ENCODE results near the gene METTL22.

DNA sequence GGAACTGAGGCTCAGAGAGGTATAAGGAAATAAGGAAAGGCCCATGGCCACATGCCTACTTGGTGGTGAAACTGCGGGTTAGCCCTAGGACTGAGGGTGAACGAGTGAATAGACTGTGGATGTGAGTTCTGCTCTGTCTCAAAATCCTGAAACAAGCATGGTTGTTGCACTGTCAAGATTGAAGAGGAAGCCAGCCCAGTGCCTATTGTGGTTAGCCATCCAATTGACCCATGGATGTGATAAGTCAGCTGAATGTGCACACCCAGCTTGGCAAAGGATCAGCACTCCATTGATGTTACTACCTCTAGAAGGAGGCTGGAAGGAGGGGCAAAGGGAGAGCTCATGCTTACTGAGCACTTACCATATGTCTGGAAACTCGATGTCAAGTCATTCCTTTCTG lies 35.6 kb upstream of the METTL22 start:
- TF ChIP-seq, protein P1, sequence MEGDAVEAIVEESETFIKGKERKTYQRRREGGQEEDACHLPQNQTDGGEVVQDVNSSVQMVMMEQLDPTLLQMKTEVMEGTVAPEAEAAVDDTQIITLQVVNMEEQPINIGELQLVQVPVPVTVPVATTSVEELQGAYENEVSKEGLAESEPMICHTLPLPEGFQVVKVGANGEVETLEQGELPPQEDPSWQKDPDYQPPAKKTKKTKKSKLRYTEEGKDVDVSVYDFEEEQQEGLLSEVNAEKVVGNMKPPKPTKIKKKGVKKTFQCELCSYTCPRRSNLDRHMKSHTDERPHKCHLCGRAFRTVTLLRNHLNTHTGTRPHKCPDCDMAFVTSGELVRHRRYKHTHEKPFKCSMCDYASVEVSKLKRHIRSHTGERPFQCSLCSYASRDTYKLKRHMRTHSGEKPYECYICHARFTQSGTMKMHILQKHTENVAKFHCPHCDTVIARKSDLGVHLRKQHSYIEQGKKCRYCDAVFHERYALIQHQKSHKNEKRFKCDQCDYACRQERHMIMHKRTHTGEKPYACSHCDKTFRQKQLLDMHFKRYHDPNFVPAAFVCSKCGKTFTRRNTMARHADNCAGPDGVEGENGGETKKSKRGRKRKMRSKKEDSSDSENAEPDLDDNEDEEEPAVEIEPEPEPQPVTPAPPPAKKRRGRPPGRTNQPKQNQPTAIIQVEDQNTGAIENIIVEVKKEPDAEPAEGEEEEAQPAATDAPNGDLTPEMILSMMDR (IDR thresholded peaks at IDR 0.05), result no peak
- TF ChIP-seq POLR2AphosphoS5 (IDR thresholded peaks at IDR 0.05), result no peak

Measured in transverse colon (tissue), 4 donors.